ENCODE data around the gene CHST13. TPM values are rescaled to one million over a fixed set of nuclear protein-coding genes. Genes with fewer than 3 reads are reported as not detected.

Gene CHST13
- total RNA-seq, 1 experiment from 2014 or later = 0.52 TPM

DNA sequence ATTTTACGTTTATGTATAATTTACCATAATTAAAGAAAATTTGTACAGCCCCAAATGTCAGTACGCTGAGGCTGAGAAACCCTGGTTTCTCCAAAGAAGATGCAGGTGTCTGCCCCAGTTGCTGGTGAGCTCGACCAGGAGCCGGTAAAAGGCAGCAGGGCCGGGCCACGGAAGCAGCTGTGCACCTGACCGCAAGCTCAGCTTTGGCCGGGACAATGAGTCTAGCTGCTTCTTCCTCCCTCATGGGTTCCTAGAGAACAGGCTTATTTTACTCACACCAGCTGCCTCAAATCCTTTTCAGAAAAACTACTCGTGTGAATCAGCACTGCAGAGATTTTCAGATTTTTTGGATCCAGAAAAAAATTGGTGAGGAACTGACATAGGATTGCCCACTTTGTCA lies 30.2 kb upstream of the CHST13 start:
- peaks cover 4% of the 10 kb centered on the region; the same call in 1 of the 2 replicates for H3K27me3 ChIP-seq (ENCODE audit: insufficient read depth, low read depth)
- CTCF ChIA-PET = no interaction called here

DNA sequence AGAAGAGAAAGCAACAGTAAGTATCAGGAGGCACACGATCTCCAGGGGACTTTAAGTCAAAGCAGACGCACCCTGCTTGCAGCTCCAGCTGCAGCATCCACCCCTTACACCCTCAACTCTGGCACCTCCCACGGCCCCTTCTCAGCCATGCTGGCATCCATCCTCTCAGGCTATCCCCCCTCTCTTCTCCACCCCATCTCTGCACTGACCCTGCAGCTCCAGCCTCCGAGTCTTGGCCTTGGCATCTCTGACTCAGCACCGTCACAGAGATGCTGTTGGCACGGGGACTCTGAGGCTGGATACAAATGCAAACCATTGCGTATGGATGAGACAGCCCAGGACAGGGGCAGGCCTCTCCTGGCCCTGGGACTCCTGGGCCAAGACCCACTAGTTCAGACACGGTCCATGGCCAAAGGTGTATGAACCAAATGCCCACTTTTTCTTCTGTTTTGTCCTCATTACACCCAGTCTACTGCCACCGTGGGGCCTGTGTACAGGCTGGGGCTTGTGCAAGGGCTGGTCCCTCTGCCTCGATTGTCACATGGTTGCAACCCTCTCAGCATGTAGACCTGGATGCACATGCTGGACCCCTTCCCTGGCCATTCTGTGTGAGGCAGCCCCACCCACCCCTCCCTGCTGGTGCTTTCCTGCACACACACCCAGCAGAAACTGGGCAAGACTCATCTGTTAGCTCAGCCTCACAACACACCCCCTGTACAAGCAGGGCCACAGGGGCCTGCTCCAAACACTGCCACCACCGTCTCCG lies 29.6 kb upstream of the CHST13 start:
- Histone ChIP-seq H3K27me3 (ENCODE audit: insufficient read depth, low read depth) (peaks cover 4% of the 10 kb centered on the region; the same call in 1 of the 2 replicates), H3K4me1 (replicated peaks; ENCODE audit: insufficient read depth) (no peaks in the 10 kb centered on the region), H3K36me3 (ENCODE audit: low read depth) (no peaks in the 10 kb centered on the region), H4K20me1 (ENCODE audit: insufficient read depth) (no peaks in the 10 kb centered on the region), H3F3A (ENCODE audit: insufficient read depth, low read depth) (no peaks in the 10 kb centered on the region), H3K4me2 (no peak overlapping the region), H3K9me2 (ENCODE audit: insufficient read depth) (no peaks in the 10 kb centered on the region), H3K4me3 (no peak overlapping the region), H2AFZ (no peak overlapping the region), H3K27ac (no peak overlapping the region), H3K9me3 (ENCODE audit: insufficient read depth, low read depth) (no peaks in the 10 kb centered on the region), H3K79me2 (ENCODE audit: low read depth) (no peaks in the 10 kb centered on the region)
- ChIA-PET POLR2A (ENCODE audit: unreplicated experiment) (no interaction called here), CTCF (interaction anchor here (0.5 kb wide), 1 partner anchor 897 kb away, joined by 6 read pairs; no protein-coding TSS in a partner anchor)
- intact Hi-C loops (cut with micrococcal nuclease; ENCODE audit: unreplicated experiment) = no loop called here
- no peak for DNase-seq
- TF ChIP-seq CTCF (conservative IDR thresholded peaks at IDR 0.05) (no peak), EZH2 (IDR thresholded peaks at IDR 0.05; ENCODE audit: low read depth) (no peak)
- no TSS peak for BruUV-seq (replicated peaks)

More for the DNA sequence above, 30.2 kb upstream of the CHST13 start:
- intact Hi-C loops (cut with micrococcal nuclease; ENCODE audit: unreplicated experiment) = no loop called here
- DNase-seq = no peak
- POLR2A ChIA-PET (ENCODE audit: unreplicated experiment) = no interaction called here
- no peaks in the 10 kb centered on the region for H3K9me3 ChIP-seq (ENCODE audit: insufficient read depth, low read depth)
- no TSS peak for BruUV-seq (replicated peaks)
- H3K36me3 ChIP-seq (ENCODE audit: low read depth) = no peaks in the 10 kb centered on the region
- H3K79me2 ChIP-seq (ENCODE audit: low read depth) = no peaks in the 10 kb centered on the region
- H3K4me2 ChIP-seq = no peak overlapping the region
- no peak overlapping the region for H2AFZ ChIP-seq
- no peaks in the 10 kb centered on the region for H4K20me1 ChIP-seq (ENCODE audit: insufficient read depth)
- no peaks in the 10 kb centered on the region for H3K9me2 ChIP-seq (ENCODE audit: insufficient read depth)
- H3K4me3 ChIP-seq = no peak overlapping the region
- H3F3A ChIP-seq (ENCODE audit: insufficient read depth, low read depth) = no peaks in the 10 kb centered on the region
- no peak for TF ChIP-seq CTCF (conservative IDR thresholded peaks at IDR 0.05)
- TF ChIP-seq EZH2 (IDR thresholded peaks at IDR 0.05; ENCODE audit: low read depth) = no peak
- H3K4me1 ChIP-seq (replicated peaks; ENCODE audit: insufficient read depth) = no peaks in the 10 kb centered on the region
- no peak overlapping the region for H3K27ac ChIP-seq

DNA sequence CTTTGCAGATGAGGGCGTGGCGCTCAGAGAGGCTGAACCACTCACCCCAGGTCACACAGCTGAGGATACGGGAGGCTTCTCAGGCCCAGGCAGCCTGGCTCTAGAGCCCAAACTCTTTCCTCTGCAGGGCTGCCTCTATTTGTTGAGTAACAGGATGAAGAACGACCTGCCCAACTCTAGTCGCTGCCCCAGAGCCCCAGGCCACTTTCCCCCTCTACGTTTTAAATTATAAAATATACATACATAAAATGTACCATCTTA lies 29.1 kb upstream of the CHST13 start:
- H3F3A ChIP-seq (ENCODE audit: insufficient read depth, low read depth) = no peaks in the 10 kb centered on the region
- intact Hi-C loops (cut with micrococcal nuclease; ENCODE audit: unreplicated experiment) = no loop called here
- H2AFZ ChIP-seq = no peak overlapping the region
- H4K20me1 ChIP-seq (ENCODE audit: insufficient read depth) = no peaks in the 10 kb centered on the region
- H3K36me3 ChIP-seq (ENCODE audit: low read depth) = no peaks in the 10 kb centered on the region
- no peak overlapping the region for H3K4me2 ChIP-seq
- BruUV-seq (replicated peaks) = no TSS peak
- no peaks in the 10 kb centered on the region for H3K9me3 ChIP-seq (ENCODE audit: insufficient read depth, low read depth)
- H3K9me2 ChIP-seq (ENCODE audit: insufficient read depth) = no peaks in the 10 kb centered on the region
- H3K4me3 ChIP-seq = no peak overlapping the region
- H3K27ac ChIP-seq = no peak overlapping the region
- H3K79me2 ChIP-seq (ENCODE audit: low read depth) = no peaks in the 10 kb centered on the region
- ChIA-PET POLR2A (ENCODE audit: unreplicated experiment) (no interaction called here), CTCF (interaction anchor here (0.5 kb wide), 1 partner anchor 897 kb away, joined by 6 read pairs; no protein-coding TSS in a partner anchor)
- no peak for TF ChIP-seq EZH2 (IDR thresholded peaks at IDR 0.05; ENCODE audit: low read depth)
- TF ChIP-seq CTCF (conservative IDR thresholded peaks at IDR 0.05) = no peak
- no peak for DNase-seq
- H3K27me3 ChIP-seq (ENCODE audit: insufficient read depth, low read depth) = peaks cover 4% of the 10 kb centered on the region; the same call in 1 of the 2 replicates
- H3K4me1 ChIP-seq (replicated peaks; ENCODE audit: insufficient read depth) = no peaks in the 10 kb centered on the region

Measured in PC-9 (cell line).